HEK293T (cell line): ENCODE measurements around the gene NSUN2.

Source experiments
- ARNT ChIP-seq: fragments of 450-650 bp; IDR thresholded peaks from 2 replicates; pipeline ENCODE4 v1.6.1; 2017; ENCODE audit warnings: mild to moderate bottlenecking
- BHLHE40 ChIP-seq: fragments of 450-650 bp; IDR thresholded peaks from 2 replicates; pipeline ENCODE4 v1.6.1; 2016; ENCODE audit warnings: mild to moderate bottlenecking, moderate library complexity, borderline replicate concordance
- CTBP1 ChIP-seq: fragments of 450-650 bp; IDR thresholded peaks from 2 replicates; pipeline ENCODE4 v1.6.1; 2016; ENCODE audit warnings: borderline replicate concordance
- ELF4 ChIP-seq: fragments of 450-650 bp; IDR thresholded peaks from 2 replicates; pipeline ENCODE4 v1.6.1; 2017; ENCODE audit warnings: antibody characterized with exemption
- FOXA1 ChIP-seq: fragments of 450-650 bp; IDR thresholded peaks from 2 replicates; pipeline ENCODE4 v1.6.1; 2016; ENCODE audit warnings: mild to moderate bottlenecking
- FOXK2 ChIP-seq: fragments of 450-650 bp; IDR thresholded peaks from 2 replicates; pipeline ENCODE4 v1.6.1; 2016; ENCODE audit warnings: mild to moderate bottlenecking
- FOXM1 ChIP-seq: fragments of 450-650 bp; IDR thresholded peaks from 2 replicates; pipeline ENCODE4 v1.6.1; 2017; ENCODE audit warnings: mild to moderate bottlenecking, borderline replicate concordance
- HDGF ChIP-seq: fragments of 450-650 bp; IDR thresholded peaks from 2 replicates; pipeline ENCODE4 v1.6.1; 2017; ENCODE audit warnings: antibody characterized with exemption, borderline replicate concordance
- L3MBTL2 ChIP-seq: fragments of 450-650 bp; conservative IDR thresholded peaks from 2 replicates; pipeline ENCODE4 v1.6.1; 2016; ENCODE audit warnings: mild to moderate bottlenecking
- SP1 ChIP-seq: fragments of 450-650 bp; IDR thresholded peaks from 2 replicates; pipeline ENCODE4 v1.6.1; 2017
- SUZ12 ChIP-seq: fragments of 450-650 bp; IDR thresholded peaks from 2 replicates; pipeline ENCODE4 v1.6.1; 2016; ENCODE audit warnings: mild to moderate bottlenecking
- TARDBP ChIP-seq: fragments of 450-650 bp; IDR thresholded peaks from 2 replicates; pipeline ENCODE4 v1.6.1; 2016
- ZNF384 ChIP-seq: fragments of 450-650 bp; IDR thresholded peaks from 2 replicates; pipeline ENCODE4 v1.6.1; 2016
- TF ChIP-seq, protein P1 (sequence below): fragments of 450-650 bp; IDR thresholded peaks from 2 replicates; pipeline ENCODE4 v1.6.1; 2016

DNA sequence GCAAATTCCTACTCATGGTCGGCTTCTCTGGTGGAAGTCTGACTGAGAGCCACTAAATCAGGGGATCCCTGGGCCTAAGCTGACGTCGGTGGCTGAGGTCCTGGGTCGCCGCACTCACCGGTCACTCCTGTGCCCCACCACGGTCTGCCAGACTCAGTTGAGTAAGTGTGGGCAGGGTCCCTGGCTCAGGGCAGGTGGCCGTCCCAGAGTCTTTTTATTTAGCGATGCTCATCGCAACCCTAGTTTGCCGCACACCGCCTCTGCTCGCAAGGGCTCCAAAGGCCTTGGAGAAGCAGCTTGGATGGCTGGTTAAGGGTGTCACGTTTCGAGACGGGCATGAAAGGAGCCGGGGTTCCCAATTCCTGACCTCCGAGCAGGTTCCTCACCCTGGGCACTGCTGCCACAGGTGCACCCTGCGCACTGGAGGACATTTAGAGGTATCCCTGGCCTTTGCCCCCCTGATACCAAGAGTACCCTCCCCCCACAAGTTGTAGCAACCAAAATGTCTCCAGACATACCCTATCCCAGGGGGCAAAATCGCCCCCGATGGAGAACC, 59.9 kb downstream of the NSUN2 start:
- TF ChIP-seq L3MBTL2 (no peak), TARDBP (no peak), FOXK2 (no peak), FOXA1 (no peak), SP1 (no peak), ZNF384 (no peak), SUZ12 (no peak), BHLHE40 (no peak), ELF4 (no peak), ARNT (no peak), CTBP1 (no peak), HDGF (no peak), FOXM1 (no peak)
- TF ChIP-seq, protein P1, sequence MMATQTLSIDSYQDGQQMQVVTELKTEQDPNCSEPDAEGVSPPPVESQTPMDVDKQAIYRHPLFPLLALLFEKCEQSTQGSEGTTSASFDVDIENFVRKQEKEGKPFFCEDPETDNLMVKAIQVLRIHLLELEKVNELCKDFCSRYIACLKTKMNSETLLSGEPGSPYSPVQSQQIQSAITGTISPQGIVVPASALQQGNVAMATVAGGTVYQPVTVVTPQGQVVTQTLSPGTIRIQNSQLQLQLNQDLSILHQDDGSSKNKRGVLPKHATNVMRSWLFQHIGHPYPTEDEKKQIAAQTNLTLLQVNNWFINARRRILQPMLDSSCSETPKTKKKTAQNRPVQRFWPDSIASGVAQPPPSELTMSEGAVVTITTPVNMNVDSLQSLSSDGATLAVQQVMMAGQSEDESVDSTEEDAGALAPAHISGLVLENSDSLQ: no peak
